ENCODE results near the gene TRIM38.
"Not testable (repeated sequence)": the region's sequence is repeated elsewhere in the genome, so short reads cannot be mapped to it uniquely, and the experiment has no call there.

TRIM38 gene

DNA sequence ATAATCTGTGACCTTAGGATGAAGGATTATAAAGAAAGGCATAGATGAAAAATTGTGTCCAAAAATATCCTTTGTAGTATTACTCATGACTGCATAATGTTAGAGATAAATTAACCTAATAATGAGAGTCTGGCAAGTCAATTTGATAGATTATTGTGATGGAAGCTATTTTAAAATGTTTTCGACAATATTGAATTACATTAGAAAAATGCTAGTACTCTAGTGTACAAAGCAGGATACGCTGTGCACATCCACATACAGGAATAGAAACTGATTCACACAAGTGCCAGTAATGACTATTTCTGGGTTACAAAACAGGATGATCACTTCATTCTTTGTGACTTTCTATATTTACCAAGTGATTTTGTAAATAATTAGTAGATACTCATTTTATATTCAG lies 35.4 kb upstream of the TRIM38 start:
- H3K9ac ChIP-seq (ENCODE audit: low read length in 5 of 5): no peak overlapping the region
- no peaks in the 10 kb centered on the region for H3K36me3 ChIP-seq (ENCODE audit: control insufficient read depth in 5 of 5, insufficient read depth in 5 of 5, low read length in 5 of 5)
- H3K27ac ChIP-seq (ENCODE audit: low read depth, low read length): no peak overlapping the region
- H3K27me3 ChIP-seq (ENCODE audit: control insufficient read depth in 5 of 5, insufficient read depth in 4 of 5, low read length in 5 of 5): no peaks in the 10 kb centered on the region
- H3K4me1 ChIP-seq (ENCODE audit: control insufficient read depth in 5 of 5, insufficient read depth in 5 of 5, low read length in 5 of 5): no peaks in the 10 kb centered on the region
- H3K9me3 ChIP-seq (ENCODE audit: control insufficient read depth in 5 of 5, low read length in 5 of 5): no peaks in the 10 kb centered on the region
- H3K4me3 ChIP-seq (ENCODE audit: low read depth in 1 of 5, low read length in 5 of 5): no peak overlapping the region

GRCh38 chr6:25927756-25928216 lies 34.8 kb upstream of the TRIM38 start:
- no peak overlapping the region for H3K4me3 ChIP-seq (ENCODE audit: low read depth in 1 of 5, low read length in 5 of 5)
- no peak overlapping the region for H3K9ac ChIP-seq (ENCODE audit: low read length in 5 of 5)
- no peaks in the 10 kb centered on the region for H3K4me1 ChIP-seq (ENCODE audit: control insufficient read depth in 5 of 5, insufficient read depth in 5 of 5, low read length in 5 of 5)
- H3K27me3 ChIP-seq (ENCODE audit: control insufficient read depth in 5 of 5, insufficient read depth in 4 of 5, low read length in 5 of 5): no peaks in the 10 kb centered on the region
- H3K36me3 ChIP-seq (ENCODE audit: control insufficient read depth in 5 of 5, insufficient read depth in 5 of 5, low read length in 5 of 5): no peaks in the 10 kb centered on the region
- no peaks in the 10 kb centered on the region for H3K9me3 ChIP-seq (ENCODE audit: control insufficient read depth in 5 of 5, low read length in 5 of 5)
- H3K27ac ChIP-seq (ENCODE audit: low read depth, low read length): no peak overlapping the region

DNA sequence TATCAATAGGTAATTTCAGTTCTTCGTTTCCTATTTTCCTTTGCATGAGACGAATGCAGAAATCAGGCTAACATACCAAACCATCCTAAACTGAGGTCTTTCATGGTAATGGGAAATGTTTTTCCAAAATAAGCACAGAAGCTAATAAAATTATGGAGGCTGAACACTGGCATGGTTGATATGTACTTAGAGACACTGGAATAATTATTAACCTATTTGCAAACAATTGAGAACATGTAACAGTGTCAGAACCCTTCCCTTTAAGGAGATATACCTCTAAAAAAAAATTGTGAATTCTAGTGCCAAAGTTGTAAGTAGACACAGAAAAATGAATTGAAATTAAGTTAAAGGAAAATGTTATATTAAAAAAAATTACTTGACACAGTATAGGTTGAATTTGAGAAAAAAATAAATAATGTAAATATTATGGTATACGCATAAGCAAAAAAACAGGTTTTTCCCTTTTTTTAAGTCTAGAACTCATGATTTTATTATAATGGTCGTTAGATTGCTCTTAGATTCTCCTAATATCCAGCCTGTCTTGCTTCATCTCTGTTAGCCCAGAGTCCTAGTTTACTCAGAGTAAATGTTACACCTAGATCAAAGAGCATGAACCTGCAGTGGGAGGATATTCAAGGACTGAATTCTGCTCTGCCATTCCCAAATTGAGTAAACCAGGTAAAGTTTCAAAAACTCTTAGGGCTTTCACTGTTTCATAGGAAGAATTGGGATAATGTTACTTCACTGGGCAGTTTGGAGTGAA lies 33.9 kb upstream of the TRIM38 start:
- Histone ChIP-seq H3K27ac (ENCODE audit: low read depth, low read length) (no peak overlapping the region), H3K4me1 (ENCODE audit: control insufficient read depth in 5 of 5, insufficient read depth in 5 of 5, low read length in 5 of 5) (no peaks in the 10 kb centered on the region), H3K36me3 (ENCODE audit: control insufficient read depth in 5 of 5, insufficient read depth in 5 of 5, low read length in 5 of 5) (no peaks in the 10 kb centered on the region), H3K27me3 (ENCODE audit: control insufficient read depth in 5 of 5, insufficient read depth in 4 of 5, low read length in 5 of 5) (no peaks in the 10 kb centered on the region), H3K9me3 (ENCODE audit: control insufficient read depth in 5 of 5, low read length in 5 of 5) (no peaks in the 10 kb centered on the region), H3K4me3 (ENCODE audit: low read depth in 1 of 5, low read length in 5 of 5) (no peak overlapping the region), H3K9ac (ENCODE audit: low read length in 5 of 5) (no peak overlapping the region)

DNA sequence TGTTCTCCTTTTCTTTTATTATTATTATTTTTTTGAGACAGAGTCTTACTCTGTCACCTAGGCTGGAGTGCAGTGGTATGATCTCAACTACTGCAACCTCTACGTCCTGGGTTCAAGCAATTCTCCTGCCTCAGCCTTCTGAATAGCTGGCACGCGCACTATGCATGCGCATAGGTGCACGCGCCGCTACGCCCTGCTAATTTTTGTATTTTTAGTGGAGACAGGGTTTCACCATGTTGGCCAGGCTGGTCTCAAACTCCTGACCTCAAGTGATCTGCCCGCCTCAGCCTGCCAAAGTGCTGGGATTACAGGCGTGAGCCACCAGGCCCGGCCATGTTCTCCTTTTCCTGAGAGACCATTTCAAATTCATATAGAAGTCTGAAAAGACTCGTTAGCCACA lies 32.8 kb upstream of the TRIM38 start:
- not testable (repeated sequence) for H3K4me1 ChIP-seq (ENCODE audit: control insufficient read depth in 5 of 5, insufficient read depth in 5 of 5, low read length in 5 of 5); H3K36me3 ChIP-seq (ENCODE audit: control insufficient read depth in 5 of 5, insufficient read depth in 5 of 5, low read length in 5 of 5); H3K9me3 ChIP-seq (ENCODE audit: control insufficient read depth in 5 of 5, low read length in 5 of 5); H3K9ac ChIP-seq (ENCODE audit: low read length in 5 of 5); H3K27me3 ChIP-seq (ENCODE audit: control insufficient read depth in 5 of 5, insufficient read depth in 4 of 5, low read length in 5 of 5); H3K4me3 ChIP-seq (ENCODE audit: low read depth in 1 of 5, low read length in 5 of 5); H3K27ac ChIP-seq (ENCODE audit: low read depth, low read length)

DNA sequence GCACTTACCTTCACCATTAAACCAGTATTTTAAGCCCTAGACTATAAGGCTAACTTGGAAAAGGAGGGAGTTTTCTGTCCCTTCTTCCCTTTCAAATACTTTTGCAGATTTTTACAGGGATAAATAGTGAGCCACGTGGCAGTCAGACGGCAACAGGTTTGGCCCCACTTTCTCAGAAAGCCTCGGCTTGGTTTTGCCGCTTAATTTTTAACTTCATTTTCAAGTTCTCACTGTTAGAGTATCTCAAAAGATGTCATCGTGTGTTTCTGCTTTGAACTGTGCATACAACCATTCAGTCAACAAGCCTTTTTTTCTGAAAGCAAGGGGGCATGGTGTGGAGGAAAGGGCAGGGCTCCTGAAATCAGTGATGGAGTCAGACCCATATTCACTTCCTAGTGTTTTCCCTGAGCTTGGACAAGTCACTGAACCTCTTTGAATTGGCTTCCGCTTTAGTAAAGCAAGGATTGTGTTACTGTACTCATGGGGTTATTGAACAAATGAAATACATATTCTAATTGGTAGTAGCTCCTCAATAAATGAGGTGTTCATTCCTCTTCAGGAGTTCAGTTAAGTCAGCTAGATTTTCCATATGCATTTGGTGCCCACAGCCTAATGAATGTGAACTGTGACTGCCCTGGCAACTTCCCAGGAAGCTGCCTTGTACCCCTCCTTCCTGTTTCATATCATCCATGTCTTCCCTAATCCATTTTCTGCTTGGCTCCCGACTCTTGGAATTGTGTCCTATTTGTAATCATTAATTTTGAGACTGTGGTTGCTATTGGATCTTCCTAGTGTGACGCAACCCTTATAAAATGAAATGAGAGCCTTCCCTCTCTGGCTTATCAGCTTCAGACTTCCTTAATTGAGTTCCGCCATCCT lies 31.8 kb upstream of the TRIM38 start, which contains the start of gene SLC17A2:
Gene SLC17A2 (minus strand): TSS at position 160 of the 879 bp plus-strand sequence. CDS start 4,895 bp downstream, outside the sequence.
- Histone ChIP-seq H3K27me3 (ENCODE audit: control insufficient read depth in 5 of 5, insufficient read depth in 4 of 5, low read length in 5 of 5) (no peaks in the 10 kb centered on the region), H3K4me1 (ENCODE audit: control insufficient read depth in 5 of 5, insufficient read depth in 5 of 5, low read length in 5 of 5) (no peaks in the 10 kb centered on the region), H3K36me3 (ENCODE audit: control insufficient read depth in 5 of 5, insufficient read depth in 5 of 5, low read length in 5 of 5) (no peaks in the 10 kb centered on the region), H3K9ac (ENCODE audit: low read length in 5 of 5) (no peak within 1 kb of the TSS), H3K9me3 (ENCODE audit: control insufficient read depth in 5 of 5, low read length in 5 of 5) (no peaks in the 10 kb centered on the region), H3K4me3 (ENCODE audit: low read depth in 1 of 5, low read length in 5 of 5) (no peak within 1 kb of the TSS), H3K27ac (ENCODE audit: low read depth, low read length) (no peak within 1 kb of the TSS)

- Histone ChIP-seq H3K27me3 (ENCODE audit: control insufficient read depth in 5 of 5, insufficient read depth in 4 of 5, low read length in 5 of 5) (no peaks in the 10 kb centered on the region), H3K9me3 (ENCODE audit: control insufficient read depth in 5 of 5, low read length in 5 of 5) (no peaks in the 10 kb centered on the region)
Observed at GRCh38 chr6:25931411-25931709, 31.2 kb upstream of the TRIM38 start.

GRCh38 chr6:25934156-25934555 lies 28.4 kb upstream of the TRIM38 start:
- H3K9ac ChIP-seq (ENCODE audit: low read length in 5 of 5): no peak overlapping the region
- H3K4me3 ChIP-seq (ENCODE audit: low read depth in 1 of 5, low read length in 5 of 5): no peak overlapping the region
- H3K36me3 ChIP-seq (ENCODE audit: control insufficient read depth in 5 of 5, insufficient read depth in 5 of 5, low read length in 5 of 5): no peaks in the 10 kb centered on the region
- H3K4me1 ChIP-seq (ENCODE audit: control insufficient read depth in 5 of 5, insufficient read depth in 5 of 5, low read length in 5 of 5): no peaks in the 10 kb centered on the region
- no peaks in the 10 kb centered on the region for H3K9me3 ChIP-seq (ENCODE audit: control insufficient read depth in 5 of 5, low read length in 5 of 5)
- H3K27me3 ChIP-seq (ENCODE audit: control insufficient read depth in 5 of 5, insufficient read depth in 4 of 5, low read length in 5 of 5): peaks cover 0 to 4% (median 0%) of the 10 kb centered on the region in 5 donors
- no peak overlapping the region for H3K27ac ChIP-seq (ENCODE audit: low read depth, low read length)

More at GRCh38 chr6:25931411-25931709, 31.2 kb upstream of the TRIM38 start:
- Histone ChIP-seq H3K27ac (ENCODE audit: low read depth, low read length) (no peak overlapping the region), H3K4me3 (ENCODE audit: low read depth in 1 of 5, low read length in 5 of 5) (no peak overlapping the region), H3K4me1 (ENCODE audit: control insufficient read depth in 5 of 5, insufficient read depth in 5 of 5, low read length in 5 of 5) (no peaks in the 10 kb centered on the region), H3K9ac (ENCODE audit: low read length in 5 of 5) (no peak overlapping the region), H3K36me3 (ENCODE audit: control insufficient read depth in 5 of 5, insufficient read depth in 5 of 5, low read length in 5 of 5) (no peaks in the 10 kb centered on the region)

GRCh38 chr6:25934735-25935313 lies 27.8 kb upstream of the TRIM38 start:
- H3K27me3 ChIP-seq (ENCODE audit: control insufficient read depth in 5 of 5, insufficient read depth in 4 of 5, low read length in 5 of 5): peaks cover 0 to 4% (median 0%) of the 10 kb centered on the region in 5 donors

DNA sequence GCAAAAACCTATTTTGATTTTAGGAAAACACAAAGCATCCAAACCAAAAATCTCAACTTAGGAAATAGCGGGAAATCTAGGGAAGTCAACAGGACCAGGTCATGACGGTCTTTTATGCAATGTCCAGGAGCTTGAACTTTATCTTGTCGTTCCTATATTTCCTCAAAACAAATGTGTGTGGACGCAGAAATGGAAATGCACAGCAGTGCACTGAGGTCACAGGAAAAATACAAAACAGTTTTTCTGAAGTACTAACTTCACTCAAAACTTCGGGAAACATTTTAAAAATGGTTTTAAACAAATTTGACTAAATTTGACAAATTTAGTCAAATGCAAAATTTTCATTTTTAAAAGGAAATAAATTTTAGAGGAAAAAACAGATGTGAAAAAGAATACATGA lies 26.6 kb upstream of the TRIM38 start:
- H3K27ac ChIP-seq (ENCODE audit: low read depth, low read length): no peak overlapping the region
- peaks cover 0 to 4% (median 0%) of the 10 kb centered on the region in 5 donors for H3K27me3 ChIP-seq (ENCODE audit: control insufficient read depth in 5 of 5, insufficient read depth in 4 of 5, low read length in 5 of 5)
- no peaks in the 10 kb centered on the region for H3K36me3 ChIP-seq (ENCODE audit: control insufficient read depth in 5 of 5, insufficient read depth in 5 of 5, low read length in 5 of 5)
- H3K9ac ChIP-seq (ENCODE audit: low read length in 5 of 5): no peak overlapping the region
- H3K4me3 ChIP-seq (ENCODE audit: low read depth in 1 of 5, low read length in 5 of 5): no peak overlapping the region
- no peaks in the 10 kb centered on the region for H3K9me3 ChIP-seq (ENCODE audit: control insufficient read depth in 5 of 5, low read length in 5 of 5)
- no peaks in the 10 kb centered on the region for H3K4me1 ChIP-seq (ENCODE audit: control insufficient read depth in 5 of 5, insufficient read depth in 5 of 5, low read length in 5 of 5)

More at GRCh38 chr6:25934735-25935313, 27.8 kb upstream of the TRIM38 start:
- Histone ChIP-seq H3K4me3 (ENCODE audit: low read depth in 1 of 5, low read length in 5 of 5) (no peak overlapping the region), H3K36me3 (ENCODE audit: control insufficient read depth in 5 of 5, insufficient read depth in 5 of 5, low read length in 5 of 5) (no peaks in the 10 kb centered on the region), H3K9ac (ENCODE audit: low read length in 5 of 5) (no peak overlapping the region), H3K9me3 (ENCODE audit: control insufficient read depth in 5 of 5, low read length in 5 of 5) (no peaks in the 10 kb centered on the region), H3K27ac (ENCODE audit: low read depth, low read length) (no peak overlapping the region), H3K4me1 (ENCODE audit: control insufficient read depth in 5 of 5, insufficient read depth in 5 of 5, low read length in 5 of 5) (no peaks in the 10 kb centered on the region)

DNA sequence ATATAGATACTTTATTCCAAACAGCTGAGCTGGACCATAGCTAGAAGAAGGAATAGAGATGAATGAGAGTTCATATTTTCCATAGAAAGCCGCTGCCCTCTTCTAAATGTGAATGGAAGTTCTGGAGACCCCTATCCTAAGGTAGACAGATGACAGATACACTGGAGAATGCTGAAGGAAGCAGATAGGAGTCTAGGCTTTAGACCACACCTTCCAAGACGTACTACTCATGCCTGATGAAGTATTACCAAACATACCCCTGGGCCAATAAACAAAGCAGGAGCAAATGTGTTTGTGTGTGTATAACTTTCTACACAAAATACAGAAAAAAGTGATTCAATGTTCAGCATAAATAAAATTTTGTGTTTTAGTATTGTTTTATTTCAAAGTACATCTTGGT lies 23.0 kb upstream of the TRIM38 start:
- no peaks in the 10 kb centered on the region for H3K36me3 ChIP-seq (ENCODE audit: control insufficient read depth in 5 of 5, insufficient read depth in 5 of 5, low read length in 5 of 5)
- no peak overlapping the region for H3K4me3 ChIP-seq (ENCODE audit: low read depth in 1 of 5, low read length in 5 of 5)
- H3K9ac ChIP-seq (ENCODE audit: low read length in 5 of 5): no peak overlapping the region
- no peaks in the 10 kb centered on the region for H3K4me1 ChIP-seq (ENCODE audit: control insufficient read depth in 5 of 5, insufficient read depth in 5 of 5, low read length in 5 of 5)
- H3K27me3 ChIP-seq (ENCODE audit: control insufficient read depth in 5 of 5, insufficient read depth in 4 of 5, low read length in 5 of 5): peaks cover 0 to 4% (median 0%) of the 10 kb centered on the region in 5 donors
- H3K27ac ChIP-seq (ENCODE audit: low read depth, low read length): no peak overlapping the region
- no peaks in the 10 kb centered on the region for H3K9me3 ChIP-seq (ENCODE audit: control insufficient read depth in 5 of 5, low read length in 5 of 5)
